ENCODE results near the gene METTL15. TPM values are rescaled to one million over a fixed set of nuclear protein-coding genes. Genes with fewer than 3 reads are reported as not detected.

The METTL15 gene
- total and polyA plus RNA-seq, 11 donors = 5.2 to 14.4 (median 9.9) TPM

DNA sequence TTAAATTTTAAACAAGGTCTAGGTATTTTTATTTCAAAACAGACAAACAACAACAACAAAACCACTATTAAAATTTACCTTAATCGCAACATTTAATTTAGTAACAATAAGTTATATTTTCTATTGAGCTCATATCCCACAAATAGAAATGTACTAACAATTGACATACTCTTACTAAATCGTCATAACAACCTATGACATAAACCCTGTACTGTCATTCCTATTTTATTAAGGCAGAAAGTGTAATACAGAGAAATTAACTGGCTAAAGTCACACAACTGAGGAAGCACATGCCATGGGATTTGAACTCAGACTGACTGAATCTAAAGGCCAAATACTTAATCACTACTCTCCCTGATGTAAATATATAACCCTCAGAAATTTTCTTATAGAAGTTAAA lies 3.2 kb upstream of the METTL15 start:
- no peak for ATAC-seq
- H3K27me3 ChIP-seq = no peaks in the 10 kb centered on the region
- TF ChIP-seq POLR2A (IDR thresholded peaks at IDR 0.05) = no peak
- TF ChIP-seq, protein P1, sequence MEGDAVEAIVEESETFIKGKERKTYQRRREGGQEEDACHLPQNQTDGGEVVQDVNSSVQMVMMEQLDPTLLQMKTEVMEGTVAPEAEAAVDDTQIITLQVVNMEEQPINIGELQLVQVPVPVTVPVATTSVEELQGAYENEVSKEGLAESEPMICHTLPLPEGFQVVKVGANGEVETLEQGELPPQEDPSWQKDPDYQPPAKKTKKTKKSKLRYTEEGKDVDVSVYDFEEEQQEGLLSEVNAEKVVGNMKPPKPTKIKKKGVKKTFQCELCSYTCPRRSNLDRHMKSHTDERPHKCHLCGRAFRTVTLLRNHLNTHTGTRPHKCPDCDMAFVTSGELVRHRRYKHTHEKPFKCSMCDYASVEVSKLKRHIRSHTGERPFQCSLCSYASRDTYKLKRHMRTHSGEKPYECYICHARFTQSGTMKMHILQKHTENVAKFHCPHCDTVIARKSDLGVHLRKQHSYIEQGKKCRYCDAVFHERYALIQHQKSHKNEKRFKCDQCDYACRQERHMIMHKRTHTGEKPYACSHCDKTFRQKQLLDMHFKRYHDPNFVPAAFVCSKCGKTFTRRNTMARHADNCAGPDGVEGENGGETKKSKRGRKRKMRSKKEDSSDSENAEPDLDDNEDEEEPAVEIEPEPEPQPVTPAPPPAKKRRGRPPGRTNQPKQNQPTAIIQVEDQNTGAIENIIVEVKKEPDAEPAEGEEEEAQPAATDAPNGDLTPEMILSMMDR (IDR thresholded peaks at IDR 0.05) = no peak
- H3K9me3 ChIP-seq = no peaks in the 10 kb centered on the region
- H3K27ac ChIP-seq = no peak overlapping the region
- intact Hi-C loops (cut with DNase I) = loop anchor here in 3 of 10 donors (10.0 kb wide), 3 partner anchors 410 to 600 kb away; partner anchors contain the start of gene LIN7C (in 1 of the 3)
- WGBS, 4 donors = 80 to 88% (median 86%) methylated on average over 2 of the region's 2 CpGs
- no peaks in the 10 kb centered on the region for H3K36me3 ChIP-seq
- peaks cover 0 to 33% (median 21%) of the 10 kb centered on the region in 12 donors for H3K4me1 ChIP-seq
- H3K4me3 ChIP-seq = no peak overlapping the region
- DNase-seq = no peak

DNA sequence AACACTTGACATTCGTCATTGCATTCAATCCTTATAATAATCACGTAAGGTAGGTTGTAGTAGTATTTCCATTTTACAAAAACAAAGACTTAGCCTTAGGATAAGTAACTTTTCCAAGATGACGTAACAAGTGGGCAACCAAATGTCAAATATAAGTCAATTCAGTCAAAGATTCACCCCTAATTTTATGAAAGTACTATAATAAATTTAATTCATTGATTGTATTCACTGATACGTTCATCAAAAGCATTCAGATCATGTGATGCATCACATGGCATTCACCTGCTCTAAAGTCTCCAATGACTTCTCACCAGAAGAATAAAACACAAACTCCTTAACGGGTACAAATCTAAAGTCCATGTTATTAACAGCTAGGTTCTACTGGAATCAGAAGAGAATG lies 2.3 kb upstream of the METTL15 start:
- H3K4me3 ChIP-seq = no peak overlapping the region
- ATAC-seq (no peak), DNase-seq (no peak)
- no peaks in the 10 kb centered on the region for H3K9me3 ChIP-seq
- H3K36me3 ChIP-seq = no peaks in the 10 kb centered on the region
- H3K4me1 ChIP-seq = peaks cover 0 to 35% (median 23%) of the 10 kb centered on the region in 12 donors
- H3K27ac ChIP-seq = no peak overlapping the region
- WGBS, 4 donors = 80 to 85% (median 84%) methylated on average over 5 of the region's 5 CpGs
- intact Hi-C loops (cut with DNase I) = loop anchor here in 3 of 10 donors (10.0 kb wide), 3 partner anchors 411 to 601 kb away; partner anchors contain the start of gene LIN7C (in 1 of the 3)
- H3K27me3 ChIP-seq = no peaks in the 10 kb centered on the region
- TF ChIP-seq, protein P1 (IDR thresholded peaks at IDR 0.05) = no peak
- TF ChIP-seq POLR2A (IDR thresholded peaks at IDR 0.05) = no peak

DNA sequence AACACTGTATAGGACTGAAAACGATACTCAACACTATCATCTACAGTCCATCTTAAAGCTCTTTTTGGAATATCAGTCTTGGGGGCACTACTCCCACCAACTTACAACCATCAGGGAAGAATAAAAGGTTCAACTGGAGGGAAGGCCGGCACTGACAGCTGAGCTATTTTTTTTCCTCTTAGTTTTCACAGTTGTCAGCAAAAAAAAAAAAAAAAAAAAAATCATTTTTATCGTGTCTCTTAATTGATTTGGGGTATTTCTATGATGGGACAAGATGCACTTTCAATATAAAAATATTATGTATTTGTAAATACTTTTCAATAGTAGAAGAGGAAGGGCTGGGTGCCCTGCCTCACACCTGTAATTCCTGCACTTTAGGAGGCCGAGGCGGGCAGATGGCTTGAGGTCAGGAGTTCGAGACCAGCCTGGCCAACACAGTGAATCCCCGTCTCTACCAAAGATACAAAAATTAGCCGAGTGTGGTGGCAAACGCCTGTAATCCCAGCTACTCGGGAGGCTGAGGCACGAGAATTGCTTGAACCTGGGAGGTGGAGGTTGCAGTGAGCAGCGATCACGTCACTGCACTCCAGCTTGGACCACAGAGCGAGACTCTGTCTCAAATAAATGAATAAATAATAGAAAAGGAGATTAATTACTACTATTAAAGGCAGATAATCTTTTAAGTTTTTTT lies 1.7 kb upstream of the METTL15 start:
- H3K4me3 ChIP-seq = peak overlapping the region in 1 of 12 donors; percentile 75
- no peak for TF ChIP-seq POLR2A (IDR thresholded peaks at IDR 0.05)
- TF ChIP-seq, protein P1 (IDR thresholded peaks at IDR 0.05) = no peak
- H3K36me3 ChIP-seq = no peaks in the 10 kb centered on the region
- WGBS, 4 donors = 85 to 90% (median 89%) methylated on average over 14 of the region's 14 CpGs
- intact Hi-C loops (cut with DNase I) = loop anchor here in 3 of 10 donors (10.0 kb wide), 3 partner anchors 412 to 602 kb away; partner anchors contain the start of gene LIN7C (in 1 of the 3)
- no peak overlapping the region for H3K27ac ChIP-seq
- DNase-seq = no peak
- H3K27me3 ChIP-seq = no peaks in the 10 kb centered on the region
- peaks cover 0 to 41% (median 30%) of the 10 kb centered on the region in 12 donors for H3K4me1 ChIP-seq
- ATAC-seq = no peak
- no peaks in the 10 kb centered on the region for H3K9me3 ChIP-seq

DNA sequence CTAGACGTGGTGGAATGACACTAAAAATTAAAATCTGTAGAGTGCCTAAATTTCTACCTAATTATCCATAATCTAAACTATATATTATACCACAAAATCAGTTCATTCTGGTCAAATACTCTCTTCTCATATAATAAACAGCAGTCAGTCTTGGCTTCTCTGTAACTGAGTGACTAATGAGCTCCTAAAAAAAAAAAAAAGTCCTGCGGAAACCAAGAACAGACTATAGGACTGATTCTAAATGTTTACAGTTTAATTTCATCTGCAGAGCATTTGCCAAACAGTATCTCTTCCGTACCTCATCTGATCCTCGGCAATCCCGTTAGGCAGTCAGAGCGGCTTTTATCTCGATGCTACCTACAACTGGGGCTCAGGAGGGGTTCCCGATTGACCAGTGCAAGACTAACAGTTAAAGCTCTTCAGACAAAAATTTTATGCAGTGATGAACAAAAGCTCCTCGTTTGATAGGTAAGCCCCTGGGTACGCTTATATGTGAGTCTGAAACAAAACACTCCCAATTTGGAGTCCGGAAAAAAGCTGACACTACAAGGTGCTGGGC lies 918 bp upstream of the METTL15 start:
- ATAC-seq (no peak), DNase-seq (no peak)
- Histone ChIP-seq H3K4me1 (peaks cover 0 to 44% (median 34%) of the 10 kb centered on the region in 12 donors), H3K27me3 (no peaks in the 10 kb centered on the region), H3K27ac (peak overlapping the region in 6 of 12 donors; percentile 45 to 86 (median 74)), H3K36me3 (no peaks in the 10 kb centered on the region), H3K9me3 (no peaks in the 10 kb centered on the region), H3K4me3 (peak overlapping the region; percentile 35 to 87 (median 60))
- WGBS, 4 donors = 2% methylated on average over 11 of the region's 11 CpGs
- intact Hi-C loops (cut with DNase I) = loop anchor here in 3 of 10 donors (10.0 kb wide), 3 partner anchors 412 to 602 kb away; partner anchors contain the start of gene LIN7C (in 1 of the 3)
- TF ChIP-seq, protein P1 (IDR thresholded peaks at IDR 0.05) = no peak
- TF ChIP-seq POLR2A (IDR thresholded peaks at IDR 0.05) = no peak

All from heart left ventricle (tissue), 16 donors.